Uterus (tissue), 4 donors: ENCODE results near the gene SPTB. TPM values are rescaled to one million over a fixed set of nuclear protein-coding genes. Genes with fewer than 3 reads are reported as not detected.

Source experiments
- DNase-seq, 2 donors: peaks; one replicate each; pipeline ENCODE4 v3.0.0-alpha.2; 2019 to 2020
- H3K27ac ChIP-seq, 2 donors: fragments of 200-600 bp; sonication (generic); 1 replicate in 1 of 2; 2 replicates in 1 of 2; pipeline ENCODE4 v1.5.1; 2016 to 2018
- H3K27me3 ChIP-seq, 2 donors: fragments of 200-600 bp; sonication (generic); one replicate each; pipeline ENCODE4 v1.5.1; 2018 to 2019; ENCODE audit warnings: control low read depth in 1 of 2
- H3K36me3 ChIP-seq, 2 donors: fragments of 200-600 bp; sonication (generic); one replicate each; pipeline ENCODE4 v1.5.1; 2019; ENCODE audit warnings: control low read depth in 1 of 2
- H3K4me1 ChIP-seq, 2 donors: fragments of 200-600 bp; sonication (generic); one replicate each; pipeline ENCODE4 v1.5.1; 2018 to 2019; ENCODE audit warnings: control low read depth in 1 of 2
- H3K4me3 ChIP-seq, 2 donors: fragments of 200-600 bp; sonication (generic); 1 replicate in 1 of 2; 2 replicates in 1 of 2; pipeline ENCODE4 v1.5.1; 2018 to 2019; ENCODE audit warnings: mild to moderate bottlenecking in 1 of 2
- H3K9me3 ChIP-seq, 2 donors: fragments of 200-600 bp; sonication (generic); one replicate each; pipeline ENCODE4 v1.5.1; 2019; ENCODE audit warnings: control low read depth in 1 of 2
- POLR2A ChIP-seq, 2 donors: fragments of 450-650 bp; IDR thresholded peaks; one replicate each; pipeline ENCODE4 v1.6.1; 2016; ENCODE audit warnings: antibody characterized with exemption in 2 of 2, mild to moderate bottlenecking in 1 of 2, moderate library complexity in 1 of 2
- intact Hi-C: fragments of 100-400 bp; cut with DNase I; formaldehyde crosslinking; loops from one replicate; pipeline ENCODE4 v1.15.1; 2023; ENCODE audit warnings: low total_unique reads
- total RNA-seq, 4 donors: library from RNA; depleted of rRNA in 3 of 4; stranded (reverse); fragments of >200 nt in 3 of 4; gene quantifications; one replicate each; pipeline versions ENCODE4 v1.1.0 to v1.2.4, GENCODE V29; 2014 to 2023
- TF ChIP-seq, protein P1 (sequence below), 4 experiments: fragments of 200-600 bp in 2 of 4; fragments of 450-650 bp in 2 of 4; sonication (generic) in 2 of 4; IDR thresholded peaks; one replicate each; pipeline ENCODE4 v1.5.1; 2016 to 2019; ENCODE audit warnings: antibody characterized with exemption in 4 of 4, mild to moderate bottlenecking in 2 of 4, moderate library complexity in 1 of 4
- donor health status: DM: yes; HTN: yes; CAD: no.

The SPTB gene
- total RNA-seq, 4 donors from 2014 or later, result 1.0 to 5.4 (median 4.6) TPM; not detected in 1

DNA sequence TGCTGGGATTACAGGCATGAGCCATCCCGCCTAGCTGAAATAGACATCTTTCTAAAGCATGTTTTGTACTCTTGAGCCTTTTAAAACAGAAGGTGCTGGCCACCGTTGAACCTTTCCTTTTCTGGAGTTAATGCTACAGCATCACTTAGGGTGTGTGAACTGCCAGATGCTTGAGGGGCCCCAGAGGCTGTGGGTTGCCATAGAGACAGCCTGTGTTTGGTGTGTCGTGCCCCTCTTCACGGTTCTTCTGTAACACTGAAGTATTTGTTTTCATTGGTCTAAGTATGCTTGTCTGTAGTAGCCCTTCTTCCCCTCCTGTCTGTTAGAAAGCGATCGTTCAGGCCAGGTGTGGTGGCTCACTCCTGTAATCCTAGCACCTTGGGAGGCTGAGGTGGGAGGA lies 144.7 kb downstream of the SPTB start:
- H3K36me3 ChIP-seq, result no peaks in the 10 kb centered on the region
- no peaks in the 10 kb centered on the region for H3K27me3 ChIP-seq
- peak overlapping the region in 1 of 2 donors; percentile 3 for H3K27ac ChIP-seq
- DNase-seq, result no peak
- TF ChIP-seq, protein P1, sequence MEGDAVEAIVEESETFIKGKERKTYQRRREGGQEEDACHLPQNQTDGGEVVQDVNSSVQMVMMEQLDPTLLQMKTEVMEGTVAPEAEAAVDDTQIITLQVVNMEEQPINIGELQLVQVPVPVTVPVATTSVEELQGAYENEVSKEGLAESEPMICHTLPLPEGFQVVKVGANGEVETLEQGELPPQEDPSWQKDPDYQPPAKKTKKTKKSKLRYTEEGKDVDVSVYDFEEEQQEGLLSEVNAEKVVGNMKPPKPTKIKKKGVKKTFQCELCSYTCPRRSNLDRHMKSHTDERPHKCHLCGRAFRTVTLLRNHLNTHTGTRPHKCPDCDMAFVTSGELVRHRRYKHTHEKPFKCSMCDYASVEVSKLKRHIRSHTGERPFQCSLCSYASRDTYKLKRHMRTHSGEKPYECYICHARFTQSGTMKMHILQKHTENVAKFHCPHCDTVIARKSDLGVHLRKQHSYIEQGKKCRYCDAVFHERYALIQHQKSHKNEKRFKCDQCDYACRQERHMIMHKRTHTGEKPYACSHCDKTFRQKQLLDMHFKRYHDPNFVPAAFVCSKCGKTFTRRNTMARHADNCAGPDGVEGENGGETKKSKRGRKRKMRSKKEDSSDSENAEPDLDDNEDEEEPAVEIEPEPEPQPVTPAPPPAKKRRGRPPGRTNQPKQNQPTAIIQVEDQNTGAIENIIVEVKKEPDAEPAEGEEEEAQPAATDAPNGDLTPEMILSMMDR (IDR thresholded peaks at IDR 0.05), result no peak
- no peak for TF ChIP-seq POLR2A (IDR thresholded peaks at IDR 0.05)
- intact Hi-C loops, result no loop called here
- no peaks in the 10 kb centered on the region for H3K9me3 ChIP-seq
- H3K4me1 ChIP-seq, result peaks cover 0 to 4% of the 10 kb centered on the region in 2 donors
- H3K4me3 ChIP-seq, result no peak overlapping the region

DNA sequence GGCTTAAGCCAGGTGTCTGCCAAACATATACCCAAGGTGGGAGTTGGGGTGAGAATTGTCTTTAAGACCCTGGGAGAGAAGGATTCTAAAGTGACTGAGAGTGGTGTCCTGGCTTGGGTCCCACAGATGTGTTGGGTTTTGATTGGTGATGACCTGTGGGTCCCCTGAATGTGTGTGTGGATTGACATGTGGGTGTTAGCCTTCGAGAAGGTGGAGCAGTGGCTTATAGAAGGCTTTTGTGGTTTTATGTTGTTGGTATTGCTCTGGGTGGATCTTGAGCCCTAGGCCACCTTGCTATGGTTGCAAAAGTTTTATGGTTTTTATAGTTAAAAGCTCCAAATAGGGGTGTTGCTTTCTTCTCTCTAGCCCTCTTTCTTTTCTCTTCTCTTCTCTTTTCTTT lies 145.8 kb downstream of the SPTB start:
- no peak for DNase-seq
- H3K27me3 ChIP-seq, result no peaks in the 10 kb centered on the region
- no peaks in the 10 kb centered on the region for H3K36me3 ChIP-seq
- H3K27ac ChIP-seq, result no peak overlapping the region
- TF ChIP-seq, protein P1 (IDR thresholded peaks at IDR 0.05), result no peak
- TF ChIP-seq POLR2A (IDR thresholded peaks at IDR 0.05), result no peak
- peaks cover 0 to 4% of the 10 kb centered on the region in 2 donors for H3K4me1 ChIP-seq
- intact Hi-C loops, result no loop called here
- H3K4me3 ChIP-seq, result no peak overlapping the region
- H3K9me3 ChIP-seq, result no peaks in the 10 kb centered on the region

DNA sequence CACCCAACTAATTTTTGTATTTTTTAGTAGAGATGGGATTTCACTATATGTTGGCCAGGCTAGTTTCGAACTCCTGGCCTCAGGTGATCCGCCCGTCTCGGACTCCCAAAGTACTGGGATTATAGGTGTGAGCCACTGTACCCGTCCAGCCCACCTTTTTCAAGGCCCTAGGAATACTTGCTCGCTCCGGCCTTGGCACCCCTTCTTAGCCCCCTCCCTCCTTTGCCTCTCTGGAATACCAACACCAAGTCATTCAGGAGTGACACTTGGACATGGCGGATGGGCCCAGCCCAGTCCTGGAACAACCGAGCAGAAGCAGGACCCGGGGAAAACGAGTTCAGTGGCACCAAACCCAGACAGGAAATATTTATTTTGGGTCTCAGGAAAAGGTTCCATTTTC lies 146.4 kb downstream of the SPTB start:
- intact Hi-C loops, result no loop called here
- Histone ChIP-seq H3K27me3 (no peaks in the 10 kb centered on the region), H3K4me3 (no peak overlapping the region), H3K36me3 (no peaks in the 10 kb centered on the region), H3K27ac (no peak overlapping the region), H3K4me1 (peaks cover 0 to 4% of the 10 kb centered on the region in 2 donors), H3K9me3 (no peaks in the 10 kb centered on the region)
- TF ChIP-seq, protein P1 (IDR thresholded peaks at IDR 0.05), result no peak
- TF ChIP-seq POLR2A (IDR thresholded peaks at IDR 0.05), result no peak
- no peak for DNase-seq

DNA sequence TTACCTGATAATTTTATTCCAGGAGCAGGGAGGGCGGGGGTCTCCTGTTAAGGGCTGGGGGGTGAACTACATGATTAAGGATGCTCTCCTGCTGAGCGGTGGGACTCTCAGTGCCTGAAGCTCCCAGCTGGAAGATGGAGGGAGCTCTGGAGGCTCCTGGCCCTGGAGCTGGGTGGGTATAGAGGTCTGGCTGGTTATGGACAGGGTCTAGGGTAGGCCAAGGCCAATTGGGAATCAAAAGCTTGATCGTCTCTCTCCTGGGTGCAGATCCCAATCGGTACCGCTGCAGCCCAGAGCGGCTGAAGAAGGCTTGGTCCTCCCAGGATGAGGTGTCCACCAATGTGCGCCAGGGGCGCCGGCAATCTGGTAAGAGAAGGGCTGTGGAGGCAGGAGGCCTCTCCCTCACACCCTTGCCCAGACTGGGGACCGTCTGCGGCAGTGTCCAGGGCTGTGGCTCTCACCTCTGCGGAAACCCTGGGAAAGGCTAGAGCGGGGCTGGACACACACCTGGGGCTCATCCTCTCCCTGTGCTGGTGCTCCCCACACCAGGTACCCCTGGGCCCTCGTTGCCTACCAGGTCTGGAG lies 147.1 kb downstream of the SPTB start:
- TF ChIP-seq, protein P1 (IDR thresholded peaks at IDR 0.05), result no peak
- TF ChIP-seq POLR2A (IDR thresholded peaks at IDR 0.05), result no peak
- Histone ChIP-seq H3K27me3 (no peaks in the 10 kb centered on the region), H3K4me1 (peaks cover 0 to 4% of the 10 kb centered on the region in 2 donors), H3K36me3 (no peaks in the 10 kb centered on the region), H3K9me3 (no peaks in the 10 kb centered on the region), H3K4me3 (no peak overlapping the region), H3K27ac (no peak overlapping the region)
- DNase-seq, result no peak
- intact Hi-C loops, result no loop called here

DNA sequence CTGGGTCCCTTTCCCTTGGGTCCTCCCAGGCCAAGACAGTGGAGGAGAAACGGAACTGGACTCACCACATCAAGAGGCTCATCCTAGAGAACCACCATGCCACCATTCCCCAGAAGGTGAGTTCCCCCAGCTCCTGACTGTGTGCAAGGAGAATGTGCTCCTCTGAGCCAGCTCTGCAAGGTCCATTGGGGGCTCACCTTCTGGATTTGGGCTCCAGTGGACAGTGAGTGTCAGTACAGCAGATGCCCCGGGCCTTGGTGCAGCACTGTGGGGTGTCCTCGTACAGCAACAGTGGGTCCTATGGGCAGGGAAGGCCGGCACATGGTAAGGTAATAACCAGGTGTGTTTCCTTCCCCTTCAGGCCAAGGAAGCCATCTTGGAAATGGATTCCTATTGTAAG lies 147.6 kb downstream of the SPTB start:
- Histone ChIP-seq H3K9me3 (no peaks in the 10 kb centered on the region), H3K36me3 (no peaks in the 10 kb centered on the region), H3K4me3 (no peak overlapping the region), H3K4me1 (peaks cover 0 to 4% of the 10 kb centered on the region in 2 donors), H3K27ac (no peak overlapping the region), H3K27me3 (no peaks in the 10 kb centered on the region)
- DNase-seq, result no peak
- TF ChIP-seq, protein P1 (IDR thresholded peaks at IDR 0.05), result no peak
- TF ChIP-seq POLR2A (IDR thresholded peaks at IDR 0.05), result no peak
- intact Hi-C loops, result no loop called here
